HFFc6 (cell line): ENCODE results near the gene ASPG. TPM values are rescaled to one million over a fixed set of nuclear protein-coding genes. Genes with fewer than 3 reads are reported as not detected.

Experiments used
- DNase-seq: peaks from one replicate; pipeline ENCODE4 v3.0.0-alpha.2; 2018
- H3K27ac Mint-ChIP-seq: 2 replicates; pipeline ENCODE4 v1.8.0; 2020; ENCODE audit warnings: mild to moderate bottlenecking, mixed read lengths
- H3K27me3 Mint-ChIP-seq: 2 replicates; pipeline ENCODE4 v1.8.0; 2021; ENCODE audit warnings: mild to moderate bottlenecking, moderate library complexity, mixed read lengths; ENCODE audit not compliant: insufficient read depth
- H3K36me3 Mint-ChIP-seq: 2 replicates; pipeline ENCODE4 v1.8.0; 2021; ENCODE audit warnings: low read depth, mixed read lengths
- H3K4me1 Mint-ChIP-seq: 2 replicates; pipeline ENCODE4 v1.8.0; 2020; ENCODE audit warnings: low read depth, mixed read lengths
- H3K4me3 Mint-ChIP-seq: 2 replicates; pipeline ENCODE4 v1.8.0; 2020; ENCODE audit warnings: mild to moderate bottlenecking, moderate library complexity, mixed read lengths
- H3K9me3 Mint-ChIP-seq: 2 replicates; pipeline ENCODE4 v1.8.0; 2020; ENCODE audit warnings: mild to moderate bottlenecking, mixed read lengths
- CTCF ChIP-seq: fragments of 200-600 bp; sonication (generic); IDR thresholded peaks from 2 replicates; pipeline ENCODE4 v1.5.0; 2021; ENCODE audit warnings: antibody characterized with exemption, mild to moderate bottlenecking
- total RNA-seq, 6 experiments: library from RNA; stranded (reverse); fragmentation: NEBNext Ultra II Directional; extraction: Animal tissue kit (Norgen Biotek cat#: 25700); gene quantifications; 2 replicates in 1 of 6; 3 replicates in 5 of 6; pipeline ENCODE4 v1.2.3, GENCODE V29; 2021

Gene ASPG
- total RNA-seq, 6 experiments from 2014 or later = not detected

- Mint-ChIP-seq H3K4me3 (no peak overlapping the region), H3K36me3 (no peaks in the 10 kb centered on the region), H3K27ac (no peak overlapping the region), H3K9me3 (no peaks in the 10 kb centered on the region), H3K27me3 (peaks cover 13% of the 10 kb centered on the region), H3K4me1 (no peaks in the 10 kb centered on the region)
- no peak for TF ChIP-seq CTCF
- no peak for DNase-seq
Measured at GRCh38 chr14:104040539-104040938, 45.0 kb upstream of the ASPG start.

DNA sequence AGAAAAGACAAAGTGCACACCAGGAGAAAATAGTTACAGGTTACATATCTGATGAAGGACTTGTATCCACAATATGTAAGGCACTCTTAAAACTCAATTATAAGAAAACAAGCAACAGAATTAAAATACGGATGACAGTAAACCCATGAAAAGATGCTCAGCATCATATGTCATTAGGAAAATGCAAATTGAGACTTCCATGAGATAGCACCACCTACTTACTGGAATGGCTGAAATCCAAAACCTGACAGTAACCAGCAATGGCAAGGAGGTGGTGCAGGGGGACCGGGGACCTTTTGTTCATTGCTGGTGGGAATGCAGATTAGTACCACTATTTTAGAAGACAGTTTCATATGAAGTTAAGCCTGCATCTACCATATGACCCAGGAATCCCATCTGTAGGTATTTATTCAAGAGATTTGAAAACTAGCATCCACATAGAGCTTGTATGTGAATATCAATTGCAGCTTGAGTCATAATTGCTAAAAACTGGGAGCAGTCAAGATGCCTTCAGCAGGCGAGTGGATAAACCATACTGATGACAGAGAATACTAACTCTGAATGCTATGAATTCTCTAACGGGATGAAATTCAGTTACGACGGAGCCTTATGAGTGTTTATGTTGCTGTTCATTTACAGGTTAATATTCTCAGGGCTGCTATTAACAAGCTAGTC lies 43.9 kb upstream of the ASPG start:
- H3K9me3 Mint-ChIP-seq = no peaks in the 10 kb centered on the region
- no peak overlapping the region for H3K4me3 Mint-ChIP-seq
- DNase-seq = no peak
- TF ChIP-seq CTCF = no peak
- no peaks in the 10 kb centered on the region for H3K4me1 Mint-ChIP-seq
- peaks cover 13% of the 10 kb centered on the region for H3K27me3 Mint-ChIP-seq
- H3K27ac Mint-ChIP-seq = no peak overlapping the region
- no peaks in the 10 kb centered on the region for H3K36me3 Mint-ChIP-seq

DNA sequence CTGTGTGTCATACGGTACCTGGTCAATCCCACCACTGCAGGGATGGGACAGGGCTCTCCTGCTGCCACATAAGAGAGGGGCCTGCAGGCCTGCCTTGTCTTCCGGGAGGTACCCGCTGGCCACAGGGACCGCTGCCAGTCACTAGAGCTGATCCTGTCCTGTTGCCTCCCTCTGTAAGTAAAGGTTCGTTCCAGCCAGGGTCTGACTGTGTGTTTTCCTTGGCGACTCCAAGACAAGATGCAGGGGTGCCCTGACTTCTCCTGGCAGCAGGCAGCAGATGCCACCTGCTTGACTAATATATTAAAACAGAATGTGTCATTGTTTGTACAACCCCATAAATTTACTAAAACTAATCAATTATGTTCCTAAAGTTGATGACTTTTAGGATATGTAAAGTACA lies 41.5 kb upstream of the ASPG start:
- Mint-ChIP-seq H3K9me3 (no peaks in the 10 kb centered on the region), H3K27ac (no peak overlapping the region), H3K4me3 (no peak overlapping the region), H3K36me3 (no peaks in the 10 kb centered on the region), H3K27me3 (peaks cover 15% of the 10 kb centered on the region), H3K4me1 (no peaks in the 10 kb centered on the region)
- TF ChIP-seq CTCF = no peak
- DNase-seq = no peak

DNA sequence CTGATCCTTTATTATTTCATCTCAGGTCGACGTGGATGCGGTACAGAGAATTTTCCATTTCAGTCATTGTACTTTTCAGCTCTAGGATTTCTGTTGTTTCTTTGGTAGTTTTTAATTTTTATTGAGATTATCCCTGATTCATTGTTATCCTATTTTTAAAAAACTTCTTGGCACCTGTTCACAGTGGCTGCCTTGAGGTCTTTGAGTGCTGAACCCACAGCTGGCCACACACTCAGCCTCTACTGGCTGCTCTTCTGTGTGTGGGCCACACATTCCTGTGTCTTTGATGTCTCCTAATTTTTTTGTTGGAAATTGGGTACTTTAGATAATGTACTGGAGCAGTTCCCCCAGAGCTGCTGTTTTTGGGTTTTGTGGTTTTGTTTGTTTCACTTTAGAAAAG lies 37.7 kb upstream of the ASPG start:
- Mint-ChIP-seq H3K4me1 (no peaks in the 10 kb centered on the region), H3K27ac (no peak overlapping the region), H3K9me3 (no peaks in the 10 kb centered on the region), H3K27me3 (peaks cover 9% of the 10 kb centered on the region), H3K4me3 (no peak overlapping the region), H3K36me3 (no peaks in the 10 kb centered on the region)
- TF ChIP-seq CTCF = no peak
- no peak for DNase-seq

DNA sequence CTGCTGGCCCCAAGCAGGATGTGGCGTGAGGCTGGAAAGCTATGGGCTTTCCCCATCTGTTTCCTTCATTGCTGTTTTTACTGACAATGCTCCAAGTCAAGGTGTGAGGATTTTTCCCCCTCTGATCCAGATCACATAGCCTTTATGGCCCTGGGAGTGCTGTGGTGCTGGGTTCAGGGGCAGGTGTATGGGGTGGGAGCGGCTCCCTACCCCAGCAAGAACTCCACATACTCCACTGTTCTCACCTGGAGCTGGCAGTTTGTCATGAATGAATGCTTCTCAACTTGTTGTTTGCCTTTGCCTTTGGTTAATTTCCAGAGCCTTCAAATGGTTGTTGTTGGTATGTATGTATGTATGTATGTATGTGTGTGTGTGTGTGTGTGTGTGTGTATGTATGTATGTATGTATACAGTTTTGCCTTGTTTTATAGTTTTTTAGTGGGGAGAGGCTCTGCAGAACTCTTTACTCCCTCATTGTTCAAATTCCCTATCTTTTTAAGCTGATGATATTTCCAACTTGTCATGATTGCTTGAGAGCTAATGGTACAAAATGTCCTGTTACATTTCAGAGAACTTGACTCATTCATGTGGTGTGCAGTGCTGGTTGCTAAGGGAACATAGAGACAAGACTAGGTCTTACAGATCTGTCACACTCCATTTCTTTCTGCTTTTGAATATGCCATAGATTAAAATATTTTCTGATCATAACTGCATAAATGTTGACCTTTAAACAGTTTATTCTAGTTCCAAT lies 36.6 kb upstream of the ASPG start:
- TF ChIP-seq CTCF = no peak
- peak; percentile 36 for DNase-seq
- Mint-ChIP-seq H3K4me3 (no peak overlapping the region), H3K27ac (no peak overlapping the region), H3K36me3 (no peaks in the 10 kb centered on the region), H3K9me3 (no peaks in the 10 kb centered on the region), H3K27me3 (peaks cover 11% of the 10 kb centered on the region), H3K4me1 (no peaks in the 10 kb centered on the region)
